ENCODE data around the gene IER5L.
A peak's percentile ranks its signal among the peaks of the same experiment; 100 is the strongest.
"Not testable (repeated sequence)": the region's sequence is repeated elsewhere in the genome, so short reads cannot be mapped to it uniquely, and the experiment has no call there.

Gene IER5L

GRCh38 chr9:129178568-129179382, 714 bp upstream of the IER5L start:
- DNase-seq (ENCODE audit: low read depth): no peak

DNA sequence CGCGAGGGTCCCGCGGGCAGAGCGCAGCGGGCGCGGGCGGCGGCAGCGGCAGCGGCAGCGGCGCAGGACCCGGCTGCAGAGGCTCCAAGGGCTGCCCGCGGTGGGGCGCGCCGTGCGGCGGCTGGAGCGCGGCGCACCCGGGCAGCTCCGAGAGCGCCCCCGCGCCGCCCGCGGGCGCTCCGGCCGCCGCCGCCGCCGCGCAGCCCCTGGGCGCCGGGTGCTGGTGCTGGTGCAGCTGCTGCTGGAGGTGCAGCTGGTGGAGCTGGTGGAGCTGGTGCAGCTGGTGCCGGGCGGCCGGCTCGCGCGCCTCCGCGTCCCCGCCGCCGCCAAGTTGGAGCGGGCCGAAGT, 644 bp downstream of the IER5L start:
- DNase-seq (ENCODE audit: low read depth): no peak

DNA sequence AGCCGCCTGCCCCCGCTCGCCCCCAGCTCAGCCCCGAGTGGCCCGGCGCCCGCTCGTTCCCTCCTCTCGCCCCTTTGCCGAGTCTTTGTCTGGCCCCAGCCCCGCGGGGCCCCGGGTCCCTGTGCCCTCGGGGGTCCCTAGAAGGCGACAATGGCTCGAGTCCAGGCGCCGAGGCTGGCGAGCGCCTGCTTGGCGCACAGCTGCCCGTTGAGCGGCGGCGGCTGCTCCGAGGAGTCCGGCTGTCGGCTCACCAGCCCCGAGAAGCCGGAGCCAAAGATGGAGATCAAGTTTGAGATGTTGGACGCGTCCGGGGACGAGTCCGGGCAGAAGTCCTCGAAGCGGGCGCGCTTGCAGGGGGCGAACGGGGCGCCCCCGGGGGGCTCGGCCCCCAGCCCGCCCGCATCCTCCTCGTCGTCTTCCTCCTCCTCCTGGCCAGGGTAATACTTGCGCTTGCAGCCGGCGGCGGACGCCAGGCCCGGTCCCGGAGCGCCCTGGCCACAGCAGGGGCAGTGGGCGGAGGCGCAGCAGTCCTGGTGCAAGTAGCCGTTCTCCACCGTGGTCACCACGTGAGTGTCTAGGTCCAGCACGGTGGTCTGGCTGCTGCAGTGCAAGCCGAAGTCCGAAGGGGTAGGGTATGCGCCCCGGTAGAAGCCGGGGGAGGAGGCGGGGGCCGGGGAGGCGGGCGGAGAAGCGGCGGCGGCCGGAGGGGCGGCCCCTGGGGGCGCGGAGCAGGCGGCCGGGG, 1.2 kb downstream of the IER5L start:
- DNase-seq (ENCODE audit: low read depth): no peak

- DNase-seq (ENCODE audit: low read depth): peak; percentile 29
These were observed 2.0 kb downstream of the IER5L start for GRCh38 chr9:129175825-129176633.

GRCh38 chr9:129175515-129175824, 2.6 kb downstream of the IER5L start:
- no peak for DNase-seq (ENCODE audit: low read depth)

GRCh38 chr9:129174724-129175514, 3.1 kb downstream of the IER5L start:
- DNase-seq (ENCODE audit: low read depth): no peak

DNA sequence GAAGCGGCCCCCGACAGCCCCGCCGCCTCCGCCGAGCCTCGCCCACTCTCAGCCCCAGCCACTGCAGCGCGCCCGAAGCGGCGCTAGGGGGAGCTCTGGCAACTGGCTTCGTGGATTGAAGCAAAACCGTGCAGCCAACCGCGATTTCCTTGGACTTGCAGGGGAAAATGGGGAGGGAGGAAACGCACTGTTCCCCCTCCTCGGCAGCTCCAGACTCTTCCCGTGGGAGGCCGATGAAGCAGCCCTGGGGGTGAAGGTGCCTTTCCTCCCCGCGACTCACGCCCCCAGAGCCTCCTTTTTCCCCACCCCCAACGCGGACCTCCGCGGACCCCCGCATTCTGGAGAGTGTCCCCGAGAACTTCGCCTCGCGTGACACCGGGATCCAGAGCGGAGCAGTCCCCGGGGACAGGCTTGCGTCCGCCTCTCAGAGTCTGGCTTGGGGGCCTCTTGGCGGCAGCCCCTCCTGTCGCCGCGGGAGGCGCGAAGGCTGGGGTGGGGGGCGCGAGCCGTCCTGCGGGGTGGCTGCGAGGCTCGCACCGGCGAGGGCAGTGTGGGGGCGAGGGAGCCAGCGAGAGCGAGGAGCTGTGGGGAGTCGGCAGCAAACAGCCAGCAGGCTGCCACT, 3.8 kb downstream of the IER5L start:
- DNase-seq (ENCODE audit: low read depth): peak; percentile 65

DNA sequence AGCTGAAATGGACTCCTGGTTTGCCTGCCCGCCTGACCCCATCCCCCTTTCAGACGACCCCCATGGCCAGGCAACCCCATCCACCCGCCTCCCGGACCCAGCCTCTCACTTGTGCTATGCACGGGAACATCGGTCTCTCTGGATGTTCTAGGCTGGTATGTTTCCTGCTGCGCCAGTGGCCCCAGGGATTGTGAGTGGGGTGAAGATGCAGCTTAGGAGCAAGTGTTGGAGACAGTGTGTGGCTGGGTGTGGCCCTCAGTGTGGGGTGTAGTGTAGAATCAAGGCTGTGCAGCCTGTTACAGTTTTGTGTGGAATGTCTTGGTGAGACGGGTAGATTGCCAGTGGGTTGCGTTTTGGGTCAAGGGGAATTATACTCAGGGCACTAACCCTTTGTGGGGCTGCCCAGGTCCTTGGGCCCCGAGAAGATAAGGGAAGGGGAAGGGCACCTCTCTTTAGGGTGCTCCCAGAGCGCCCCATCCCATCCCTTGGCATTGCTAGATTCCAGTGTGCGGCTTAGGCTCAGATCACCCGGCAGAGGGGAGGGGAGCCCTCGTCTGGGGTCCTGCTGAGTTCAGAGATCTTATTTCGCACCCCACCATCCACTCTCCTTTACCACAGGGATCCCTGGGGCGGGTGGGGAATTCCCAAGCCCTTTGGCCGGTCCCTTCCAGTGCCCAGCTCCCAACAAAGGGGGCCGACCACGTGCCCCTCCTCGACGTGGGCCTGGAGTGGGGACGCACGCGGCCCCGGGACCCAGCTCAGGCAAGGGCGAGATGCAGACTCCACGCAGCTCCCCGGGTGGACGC, 4.6 kb downstream of the IER5L start:
- no peak for DNase-seq (ENCODE audit: low read depth)

GRCh38 chr9:129172816-129173215, 5.2 kb downstream of the IER5L start:
- DNase-seq (ENCODE audit: low read depth): no peak

DNA sequence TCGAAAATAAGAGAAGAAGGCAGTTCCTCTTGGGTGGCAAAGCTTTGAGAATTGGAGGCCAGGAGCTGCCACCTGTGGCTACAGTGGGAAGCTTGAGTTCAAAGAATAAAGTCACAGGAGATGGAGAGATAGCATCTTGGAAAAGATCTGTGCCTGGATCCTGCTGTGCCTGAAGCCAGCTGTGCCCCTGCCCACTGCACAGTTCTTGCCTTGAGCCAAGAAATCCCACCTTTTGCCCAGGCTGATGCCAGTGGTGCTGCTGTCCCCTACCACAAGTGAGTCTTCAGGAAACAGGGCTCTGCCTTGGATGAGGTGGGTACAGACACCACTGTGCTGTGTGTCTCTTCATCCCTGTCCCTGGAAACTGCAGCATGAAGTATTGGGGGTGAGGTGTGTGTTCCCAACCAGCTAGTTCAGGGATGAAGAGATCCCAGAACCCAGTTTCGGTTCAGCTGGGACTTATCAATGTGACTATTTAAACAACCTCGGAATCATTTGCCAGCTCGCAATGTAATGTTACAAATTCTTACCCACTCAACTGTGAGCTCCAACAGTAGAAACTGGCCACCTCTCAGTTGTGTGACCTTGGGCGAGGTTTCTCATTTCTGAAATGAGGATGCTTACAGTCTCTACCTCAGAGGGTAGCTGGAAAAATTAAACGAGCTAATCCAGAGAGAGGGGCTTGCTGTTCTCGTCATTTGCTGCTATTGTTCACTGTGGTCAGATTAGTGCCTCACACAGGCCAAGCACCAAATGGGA, 5.9 kb downstream of the IER5L start:
- no peak for DNase-seq (ENCODE audit: low read depth)

- DNase-seq (ENCODE audit: low read depth): no peak
These were observed 7.8 kb downstream of the IER5L start for GRCh38 chr9:129170229-129170628.

DNA sequence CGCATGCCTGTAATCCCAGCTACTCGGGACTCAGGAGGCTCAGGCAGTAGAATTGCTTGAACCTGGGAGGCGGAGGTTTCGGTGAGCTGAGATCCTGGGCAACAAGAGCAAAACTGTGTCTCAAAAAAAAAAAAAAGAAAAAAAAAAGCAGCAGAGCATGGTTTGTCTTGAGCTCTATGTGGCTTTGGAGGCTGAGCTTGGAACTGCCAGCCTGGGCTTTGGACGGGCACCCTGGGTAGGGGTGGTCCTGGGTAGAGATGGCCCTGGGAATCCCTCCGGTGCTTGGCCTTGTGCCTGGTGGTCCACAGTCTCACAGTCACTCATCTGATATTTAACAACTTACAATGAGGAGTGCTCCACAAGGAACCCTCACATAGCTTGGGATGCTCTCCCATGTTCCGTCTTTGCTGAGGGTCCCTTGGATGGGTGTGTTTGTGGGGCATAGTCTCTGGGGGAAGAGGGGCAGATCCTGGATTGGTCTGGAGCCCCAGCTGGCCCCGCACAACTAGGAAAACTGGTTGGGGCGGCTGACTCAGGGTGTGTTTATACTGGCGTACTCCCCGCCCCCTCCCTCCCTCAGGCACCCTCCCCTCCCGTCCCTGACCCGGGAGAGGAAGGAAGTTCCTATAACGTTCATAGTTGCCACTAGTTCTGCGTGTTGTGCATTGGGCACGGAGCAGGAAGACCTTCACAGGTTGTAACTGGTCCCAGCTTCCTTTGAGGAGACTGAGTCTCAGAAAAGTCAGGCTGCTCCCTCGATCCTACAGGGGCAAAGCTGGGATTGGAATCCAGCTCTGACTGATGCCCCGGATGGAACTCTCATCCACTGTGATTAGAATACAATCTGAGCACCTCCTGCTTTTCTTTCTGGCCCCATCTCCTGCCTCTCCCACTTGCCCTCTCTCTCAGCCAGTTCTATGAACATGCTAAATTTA, 11.2 kb downstream of the IER5L start:
- no peak for DNase-seq (ENCODE audit: low read depth)

- DNase-seq (ENCODE audit: low read depth): no peak
These were observed 12.9 kb downstream of the IER5L start for GRCh38 chr9:129165198-129165597.

DNA sequence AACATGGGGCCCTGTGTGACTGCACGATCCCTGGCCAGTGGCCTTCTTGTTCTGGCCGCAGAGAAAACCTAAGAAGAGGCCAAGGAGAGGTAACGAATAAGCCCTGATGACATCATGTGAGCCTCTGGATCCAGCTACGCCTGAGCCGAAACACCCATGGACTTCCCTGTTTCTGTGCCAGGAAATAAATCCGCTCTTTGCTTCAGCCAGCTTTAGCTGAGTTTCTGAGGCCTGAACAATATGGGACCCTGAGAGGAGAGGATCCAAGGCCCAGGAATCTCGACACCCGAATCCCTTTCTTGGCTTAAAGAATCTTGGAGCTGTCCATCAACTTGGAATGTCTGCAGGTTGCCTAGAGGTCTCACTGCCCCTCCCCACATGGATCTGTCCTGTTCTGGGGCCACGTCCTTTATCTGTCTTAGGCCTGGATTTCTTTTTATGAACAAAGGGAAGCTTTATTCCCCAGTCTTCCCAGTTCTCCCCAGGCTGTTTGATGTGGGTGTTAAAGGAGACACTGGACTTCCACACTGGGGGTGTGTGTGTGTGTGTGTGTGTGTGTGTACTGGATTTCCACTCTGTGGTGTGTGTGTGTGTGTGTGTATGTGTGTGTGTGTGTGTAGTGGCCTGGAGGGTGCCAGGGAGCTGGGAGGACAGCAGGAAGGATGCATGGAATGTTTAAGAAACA, 13.7 kb downstream of the IER5L start:
- DNase-seq (ENCODE audit: low read depth): no peak

GRCh38 chr9:129163753-129164152, 14.3 kb downstream of the IER5L start:
- no peak for DNase-seq (ENCODE audit: low read depth)

- DNase-seq (ENCODE audit: low read depth): not testable (repeated sequence)
These were observed 14.8 kb downstream of the IER5L start for GRCh38 chr9:129163198-129163670.

DNA sequence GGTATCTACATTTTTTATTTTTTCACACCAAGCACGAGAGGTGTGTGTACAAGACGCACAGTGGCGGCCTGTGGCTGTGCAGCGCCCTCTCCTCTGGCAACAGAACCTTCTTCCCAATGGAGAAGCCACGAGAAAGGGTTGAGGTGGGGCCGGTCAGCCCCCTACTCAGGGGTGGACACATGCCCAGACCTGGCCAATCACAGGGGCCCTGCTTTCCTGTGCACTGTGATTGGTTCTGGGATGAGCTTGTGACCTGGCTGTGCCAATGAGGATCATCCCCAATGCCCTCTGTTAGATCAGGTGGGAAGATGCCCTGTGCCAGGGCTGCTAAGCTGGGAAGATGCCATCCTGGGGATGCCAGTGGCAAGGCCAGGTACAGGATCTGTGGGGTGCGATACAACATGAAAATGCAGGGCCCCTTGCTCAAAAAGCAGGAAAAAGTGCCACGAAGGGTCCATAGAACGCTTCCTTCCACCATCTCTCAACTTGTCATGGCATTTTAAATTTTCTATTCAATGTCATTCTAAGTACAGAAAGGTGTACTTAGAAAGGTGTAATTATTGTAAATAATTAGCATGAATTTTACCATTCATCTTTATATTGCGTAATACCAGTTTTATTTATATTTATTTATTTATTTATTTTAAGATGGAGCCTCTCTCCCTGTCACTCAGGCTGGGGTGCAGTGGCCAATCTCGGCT, 15.4 kb downstream of the IER5L start:
- DNase-seq (ENCODE audit: low read depth): no peak

- no peak for DNase-seq (ENCODE audit: low read depth)
These were observed 16.6 kb downstream of the IER5L start for GRCh38 chr9:129161534-129161837.
